Stimulated activated naive CD8-positive, alpha-beta T cell treated with anti-CD3 and anti-CD28 coated beads, Interleukin-15, amount 100 ng/mL, for 72 hours (primary cell): Measurements from ENCODE around the gene EFL1.

Experiments
- ATAC-seq: fragments of 150-1000 bp; cut with Tn5 transposase; 2 replicates; pipeline ENCODE4 v1.10.0; 2021; ENCODE audit warnings: mild to moderate bottlenecking, moderate library complexity
- DNase-seq, 2 donors: peaks; one replicate each; pipeline ENCODE4 v3.0.0; 2021 to 2022
- H3K27ac Mint-ChIP-seq, 2 donors: one replicate each; pipeline ENCODE4 v1.8.0; 2022; ENCODE audit warnings: mild to moderate bottlenecking in 2 of 2, mixed read lengths in 2 of 2, moderate library complexity in 2 of 2
- H3K27me3 Mint-ChIP-seq: one replicate; pipeline ENCODE4 v1.8.0; 2022; ENCODE audit warnings: mixed read lengths
- H3K4me1 Mint-ChIP-seq: one replicate; pipeline ENCODE4 v1.8.0; 2022; ENCODE audit warnings: mild to moderate bottlenecking, mixed read lengths
- H3K4me3 Mint-ChIP-seq, 2 donors: one replicate each; pipeline ENCODE4 v1.8.0; 2022; ENCODE audit warnings: mild to moderate bottlenecking in 2 of 2, mixed read lengths in 2 of 2, moderate library complexity in 1 of 2
- H3K9me3 Mint-ChIP-seq, 2 donors: one replicate each; pipeline ENCODE4 v1.8.0; 2022; ENCODE audit warnings: mixed read lengths in 2 of 2

The EFL1 gene

GRCh38 chr15:82132742-82133141 is 129.8 kb downstream of the EFL1 start:
- H3K4me3 Mint-ChIP-seq = no peak overlapping the region

GRCh38 chr15:82132096-82132495 is 130.4 kb downstream of the EFL1 start:
- Mint-ChIP-seq H3K27me3 (no peaks in the 10 kb centered on the region), H3K27ac (no peak overlapping the region)
- ATAC-seq = no peak

More at GRCh38 chr15:82132742-82133141, 129.8 kb downstream of the EFL1 start:
- Mint-ChIP-seq H3K4me1 (peaks cover 11% of the 10 kb centered on the region), H3K27ac (no peak overlapping the region), H3K9me3 (no peaks in the 10 kb centered on the region), H3K27me3 (no peaks in the 10 kb centered on the region)
- DNase-seq (no peak), ATAC-seq (no peak)

DNA sequence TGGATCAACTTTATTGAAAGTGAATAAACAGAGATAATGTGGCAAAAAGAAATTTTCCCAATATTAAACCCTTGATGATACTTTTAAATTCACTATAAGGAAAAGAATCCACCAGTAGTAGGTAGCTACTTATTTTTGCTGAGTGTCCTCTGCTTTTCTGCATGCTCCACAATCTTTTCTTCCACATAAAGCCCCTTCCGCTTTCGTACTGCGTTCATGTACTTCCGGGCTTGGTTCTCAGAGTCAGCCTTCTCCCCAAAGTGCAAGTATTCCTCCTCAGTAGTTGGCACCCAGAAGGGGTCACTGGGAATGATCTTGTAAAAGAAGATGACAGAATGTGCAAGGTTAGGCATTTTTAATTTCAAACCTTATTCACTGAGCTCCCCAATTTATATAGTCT is 132.3 kb downstream of the EFL1 start:
- Mint-ChIP-seq H3K9me3 (no peaks in the 10 kb centered on the region), H3K4me3 (no peak overlapping the region), H3K27me3 (no peaks in the 10 kb centered on the region), H3K4me1 (peaks cover 11% of the 10 kb centered on the region), H3K27ac (peak overlapping the region in 1 of 2 donors; percentile 82)
- ATAC-seq (no peak), DNase-seq (no peak)

More at GRCh38 chr15:82132096-82132495, 130.4 kb downstream of the EFL1 start:
- H3K4me1 Mint-ChIP-seq = peaks cover 11% of the 10 kb centered on the region
- no peaks in the 10 kb centered on the region for H3K9me3 Mint-ChIP-seq
- DNase-seq = no peak
- no peak overlapping the region for H3K4me3 Mint-ChIP-seq

DNA sequence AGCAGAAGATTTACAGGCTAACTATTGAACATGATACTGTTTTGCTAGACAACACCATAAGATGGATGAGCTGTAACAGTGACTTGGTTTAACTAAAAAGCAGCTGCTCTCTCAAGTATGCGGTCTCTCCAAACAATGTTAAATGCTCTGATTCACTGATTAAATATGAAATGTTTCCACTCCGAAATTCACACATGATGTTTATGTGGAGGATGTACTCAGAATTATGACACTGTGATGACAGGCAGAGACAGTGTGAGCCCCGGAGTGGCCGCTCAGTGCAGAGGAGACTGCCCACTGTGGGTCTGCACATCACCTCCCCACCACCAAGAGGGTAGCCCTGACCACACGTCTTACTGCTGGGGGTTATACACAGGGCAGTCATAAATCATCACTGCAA is 132.8 kb downstream of the EFL1 start:
- no peak for ATAC-seq
- no peak for DNase-seq
- Mint-ChIP-seq H3K4me3 (no peak overlapping the region), H3K27ac (no peak overlapping the region), H3K4me1 (peaks cover 16% of the 10 kb centered on the region), H3K27me3 (no peaks in the 10 kb centered on the region), H3K9me3 (no peaks in the 10 kb centered on the region)

GRCh38 chr15:82129149-82129692 is 133.3 kb downstream of the EFL1 start:
- no peak overlapping the region for H3K4me3 Mint-ChIP-seq
- peak overlapping the region in 1 of 2 donors; percentile 50 for H3K27ac Mint-ChIP-seq
- H3K9me3 Mint-ChIP-seq = no peaks in the 10 kb centered on the region
- no peaks in the 10 kb centered on the region for H3K27me3 Mint-ChIP-seq
- H3K4me1 Mint-ChIP-seq = peaks cover 18% of the 10 kb centered on the region
- DNase-seq (no peak), ATAC-seq (no peak)

DNA sequence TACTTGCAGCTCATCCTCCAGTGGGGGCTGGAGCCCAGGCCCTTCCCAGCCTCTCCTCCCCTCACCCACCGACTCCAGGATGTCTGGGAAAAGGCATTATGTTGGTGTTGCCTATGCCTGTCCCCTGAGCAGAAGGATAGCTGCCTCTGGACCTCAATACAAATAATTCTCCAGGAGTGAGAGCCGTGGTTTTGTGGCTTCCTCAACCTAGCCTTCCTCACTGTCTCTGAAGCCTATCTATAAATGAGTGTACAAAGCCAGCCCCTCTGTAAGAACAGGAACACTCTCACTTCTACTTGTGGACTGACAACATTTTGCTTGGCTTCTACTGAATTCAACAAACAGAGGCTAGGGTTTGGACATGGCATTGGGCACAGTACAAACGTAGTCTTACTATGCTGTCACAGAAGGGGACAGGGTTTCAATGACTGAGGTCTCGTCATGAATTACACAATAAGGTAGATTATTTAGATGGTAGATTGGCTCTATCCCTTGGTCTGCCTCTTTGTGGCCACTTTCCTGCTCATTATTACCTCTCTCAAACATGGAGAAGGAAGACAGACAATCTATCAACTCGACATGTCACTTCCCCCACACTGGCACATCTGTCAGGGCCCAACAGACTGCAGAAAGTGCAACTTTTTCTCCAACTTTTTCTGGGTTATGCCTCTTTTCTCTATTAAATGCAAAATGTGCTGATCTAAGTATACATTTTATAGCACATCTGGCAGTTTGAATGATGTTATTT is 134.0 kb downstream of the EFL1 start:
- peak in 1 of 2 donors; percentile 17 for DNase-seq
- Mint-ChIP-seq H3K9me3 (no peaks in the 10 kb centered on the region), H3K27ac (peak overlapping the region in 1 of 2 donors; percentile 50), H3K4me3 (no peak overlapping the region), H3K27me3 (no peaks in the 10 kb centered on the region), H3K4me1 (peaks cover 18% of the 10 kb centered on the region)
- peak; percentile 84 for ATAC-seq

DNA sequence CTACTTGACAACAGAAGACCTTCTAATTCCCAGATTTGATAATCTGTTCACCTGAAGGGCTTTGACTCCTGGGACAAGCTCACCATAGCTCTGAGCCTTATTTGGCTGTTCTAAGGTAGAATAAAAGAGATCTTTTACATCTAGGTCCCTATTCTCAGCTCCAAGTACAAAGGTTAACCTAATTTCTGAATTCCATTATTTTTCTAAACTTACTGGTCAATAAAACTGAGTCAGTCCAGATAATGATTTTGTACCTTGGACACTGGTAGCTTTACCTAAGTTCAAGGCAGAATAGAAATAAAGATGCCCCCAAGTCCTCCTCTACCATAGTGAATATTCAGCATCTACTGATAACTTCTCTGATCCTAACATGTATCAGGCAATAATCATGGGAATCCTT is 135.0 kb downstream of the EFL1 start:
- ATAC-seq = no peak
- H3K27me3 Mint-ChIP-seq = no peaks in the 10 kb centered on the region
- DNase-seq = no peak

DNA sequence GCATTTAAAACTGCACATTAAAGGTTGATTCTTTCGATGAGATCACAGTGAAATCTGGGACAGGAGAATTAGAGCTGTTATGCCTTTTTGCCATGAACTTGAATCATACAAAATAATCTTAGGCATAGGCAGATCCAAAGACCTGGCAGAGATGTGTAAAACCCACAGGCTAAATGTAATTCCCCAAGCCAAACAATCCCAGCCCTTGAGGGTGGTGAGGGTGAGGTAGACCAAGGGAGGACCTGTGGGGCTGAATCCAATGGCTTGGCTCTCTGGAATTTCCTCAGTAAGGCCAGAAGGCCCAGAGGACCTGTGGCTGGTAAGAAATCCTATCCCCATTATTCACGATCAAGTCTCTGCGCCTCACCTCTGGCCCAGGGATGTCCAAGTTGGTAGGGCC is 136.2 kb downstream of the EFL1 start:
- DNase-seq = no peak
- Mint-ChIP-seq H3K27me3 (no peaks in the 10 kb centered on the region), H3K4me1 (peaks cover 18% of the 10 kb centered on the region), H3K27ac (peak overlapping the region in 1 of 2 donors; percentile 54), H3K4me3 (no peak overlapping the region), H3K9me3 (no peaks in the 10 kb centered on the region)
- ATAC-seq = no peak

More for the DNA sequence above, 135.0 kb downstream of the EFL1 start:
- Mint-ChIP-seq H3K27ac (no peak overlapping the region), H3K4me1 (peaks cover 18% of the 10 kb centered on the region), H3K4me3 (no peak overlapping the region), H3K9me3 (no peaks in the 10 kb centered on the region)

GRCh38 chr15:82124331-82125263 is 137.9 kb downstream of the EFL1 start:
- no peaks in the 10 kb centered on the region for H3K27me3 Mint-ChIP-seq
- peak; percentile 35 for ATAC-seq
- no peak for DNase-seq
- peak overlapping the region in 1 of 2 donors; percentile 0 for H3K27ac Mint-ChIP-seq
- H3K4me1 Mint-ChIP-seq = peaks cover 18% of the 10 kb centered on the region
- H3K4me3 Mint-ChIP-seq = no peak overlapping the region
- no peaks in the 10 kb centered on the region for H3K9me3 Mint-ChIP-seq

GRCh38 chr15:82122746-82123400 is 139.7 kb downstream of the EFL1 start:
- H3K4me3 Mint-ChIP-seq = no peak overlapping the region
- H3K4me1 Mint-ChIP-seq = peaks cover 7% of the 10 kb centered on the region
- DNase-seq (no peak), ATAC-seq (no peak)
- no peaks in the 10 kb centered on the region for H3K9me3 Mint-ChIP-seq
- no peaks in the 10 kb centered on the region for H3K27me3 Mint-ChIP-seq
- H3K27ac Mint-ChIP-seq = no peak overlapping the region

DNA sequence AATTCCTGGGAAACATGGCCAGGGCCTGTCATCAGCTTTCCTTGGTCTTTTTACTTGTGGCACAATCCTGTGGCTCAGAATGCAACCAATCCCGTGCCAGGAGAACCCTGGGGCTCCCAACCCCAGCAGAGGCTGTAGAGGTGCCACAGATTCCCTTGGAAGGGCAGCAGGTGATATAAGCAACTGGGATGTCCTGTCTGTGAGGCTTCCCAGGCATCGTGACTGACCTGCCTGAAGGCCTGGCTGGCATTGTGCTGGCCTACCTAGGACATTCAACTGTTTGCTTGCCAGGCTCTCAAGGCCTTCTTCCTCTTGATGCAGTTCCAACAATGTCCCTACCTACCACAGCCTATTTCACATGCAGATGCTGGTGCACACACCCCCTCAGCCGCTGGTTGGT is 144.5 kb downstream of the EFL1 start:
- Mint-ChIP-seq H3K27ac (no peak overlapping the region), H3K4me1 (no peaks in the 10 kb centered on the region), H3K4me3 (no peak overlapping the region), H3K9me3 (no peaks in the 10 kb centered on the region), H3K27me3 (no peaks in the 10 kb centered on the region)
- no peak for DNase-seq
- ATAC-seq = no peak

DNA sequence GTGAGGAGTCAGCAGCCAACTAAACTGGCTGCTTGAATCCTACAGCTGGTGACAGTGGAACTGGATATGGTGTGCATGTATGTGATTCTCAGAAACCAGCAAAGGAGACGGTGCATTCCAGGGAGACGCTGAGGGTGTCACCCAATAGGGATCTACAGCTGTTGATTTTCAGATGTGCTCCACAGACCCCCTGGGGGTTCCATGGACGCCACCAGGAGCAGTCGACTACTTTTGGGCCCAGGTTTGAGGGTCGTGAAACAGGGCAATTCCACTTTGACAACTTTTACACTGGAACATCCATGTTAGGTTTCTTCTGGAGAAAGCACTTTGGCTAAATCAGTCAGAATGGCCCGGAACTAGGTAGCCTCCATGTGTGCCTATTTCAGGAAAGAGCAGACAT is 145.2 kb downstream of the EFL1 start:
- Mint-ChIP-seq H3K4me1 (no peaks in the 10 kb centered on the region), H3K27ac (peak overlapping the region in 1 of 2 donors; percentile 28), H3K27me3 (no peaks in the 10 kb centered on the region), H3K4me3 (no peak overlapping the region), H3K9me3 (no peaks in the 10 kb centered on the region)
- ATAC-seq = no peak
- DNase-seq = no peak

GRCh38 chr15:82114660-82115059 is 147.9 kb downstream of the EFL1 start:
- no peaks in the 10 kb centered on the region for H3K4me1 Mint-ChIP-seq
- ATAC-seq (no peak), DNase-seq (no peak)
- no peak overlapping the region for H3K4me3 Mint-ChIP-seq
- no peaks in the 10 kb centered on the region for H3K27me3 Mint-ChIP-seq
- H3K9me3 Mint-ChIP-seq = no peaks in the 10 kb centered on the region
- no peak overlapping the region for H3K27ac Mint-ChIP-seq

GRCh38 chr15:82113106-82113715 is 149.3 kb downstream of the EFL1 start:
- no peaks in the 10 kb centered on the region for H3K4me1 Mint-ChIP-seq
- no peaks in the 10 kb centered on the region for H3K27me3 Mint-ChIP-seq
- H3K27ac Mint-ChIP-seq = no peak overlapping the region
- no peaks in the 10 kb centered on the region for H3K9me3 Mint-ChIP-seq
- DNase-seq (no peak), ATAC-seq (no peak)
- no peak overlapping the region for H3K4me3 Mint-ChIP-seq

- H3K27ac Mint-ChIP-seq = peak overlapping the region in 1 of 2 donors; percentile 12
- H3K4me1 Mint-ChIP-seq = no peaks in the 10 kb centered on the region
- DNase-seq = no peak
These were observed 150.6 kb downstream of the EFL1 start for GRCh38 chr15:82111918-82112317.

More at GRCh38 chr15:82111918-82112317, 150.6 kb downstream of the EFL1 start:
- Mint-ChIP-seq H3K4me3 (no peak overlapping the region), H3K9me3 (no peaks in the 10 kb centered on the region), H3K27me3 (no peaks in the 10 kb centered on the region)
- ATAC-seq = no peak
